Inflammatory macrophage treated with lipopolysaccharide for 1 hour (primary cell): Measurements from ENCODE around the gene SEZ6.

Experiments
- DNase-seq, 2 donors: peaks; one replicate each; pipeline ENCODE4 v3.0.0-alpha.2; 2020 to 2022

Gene SEZ6

GRCh38 chr17:29005936-29006511 is at the start of gene SEZ6:
TSS of gene SEZ6 (minus strand) at chr17:29006033. CDS start at chr17:29005869, 164 bp downstream.
- peak; percentile 47 to 66 for DNase-seq

GRCh38 chr17:29054835-29055234 is 49.0 kb upstream of the SEZ6 start:
- DNase-seq = no peak

GRCh38 chr17:29051731-29052130 is 45.9 kb upstream of the SEZ6 start:
- DNase-seq = no peak

GRCh38 chr17:29051194-29051593 is 45.4 kb upstream of the SEZ6 start:
- DNase-seq = no peak

- no peak for DNase-seq
Measured at GRCh38 chr17:29050176-29050575, 44.3 kb upstream of the SEZ6 start.

GRCh38 chr17:29049541-29050145 is 43.8 kb upstream of the SEZ6 start:
- DNase-seq = no peak

- DNase-seq = no peak
Measured at GRCh38 chr17:29048440-29049368, 42.9 kb upstream of the SEZ6 start.

- DNase-seq = peak in 1 of 2 donors; percentile 37
Measured at GRCh38 chr17:29046473-29046839, 40.6 kb upstream of the SEZ6 start.

- peak; percentile 43 to 53 for DNase-seq
Measured at GRCh38 chr17:29045734-29046472, 40.1 kb upstream of the SEZ6 start.

GRCh38 chr17:29045026-29045425 is 39.2 kb upstream of the SEZ6 start:
- no peak for DNase-seq

GRCh38 chr17:29043539-29044145 is 37.8 kb upstream of the SEZ6 start:
- no peak for DNase-seq

GRCh38 chr17:29042679-29043538 is 37.1 kb upstream of the SEZ6 start, which contains the start of gene PIPOX:
TSS of gene PIPOX (plus strand) at chr17:29043141. CDS start at chr17:29043226, 85 bp downstream.
- DNase-seq = peak; percentile 87 to 89

- no peak for DNase-seq
Measured at GRCh38 chr17:29042026-29042678, 36.3 kb upstream of the SEZ6 start.

GRCh38 chr17:29041571-29041970 is 35.7 kb upstream of the SEZ6 start:
- peak; percentile 24 to 32 for DNase-seq

- no peak for DNase-seq
Measured at GRCh38 chr17:29041091-29041490, 35.3 kb upstream of the SEZ6 start.

GRCh38 chr17:29039764-29040598 is 34.1 kb upstream of the SEZ6 start:
- DNase-seq = peak; percentile 35 to 66

GRCh38 chr17:29038085-29038795 is 32.4 kb upstream of the SEZ6 start:
- no peak for DNase-seq

GRCh38 chr17:29037739-29038084 is 31.9 kb upstream of the SEZ6 start:
- no peak for DNase-seq

GRCh38 chr17:29036584-29036983 is 30.8 kb upstream of the SEZ6 start:
- no peak for DNase-seq
